Head of caudate nucleus (tissue), 42 donors: ENCODE measurements around the gene KCNC2.

ENCODE experiments used
- DNase-seq, 42 donors: peaks; one replicate each; pipeline versions ENCODE4 v3.0.0 to v3.0.0-alpha.2; 2020 to 2021; ENCODE audit warnings: mixed read lengths in 7 of 42
- intact Hi-C: fragments of 100-400 bp; cut with DNase I; formaldehyde crosslinking; loops from one replicate; pipeline ENCODE4 v1.15.0; 2022

Gene KCNC2

GRCh38 chr12:75086091-75087038 is 123.3 kb downstream of the KCNC2 start:
- intact Hi-C loops = no loop called here
- DNase-seq = peak in 1 of 42 donors; percentile 4

GRCh38 chr12:75081305-75081704 is 128.3 kb downstream of the KCNC2 start:
- intact Hi-C loops = no loop called here
- no peak for DNase-seq

- intact Hi-C loops = no loop called here
- peak in 1 of 42 donors; percentile 42 for DNase-seq
Measured at GRCh38 chr12:75080582-75080981, 129.1 kb downstream of the KCNC2 start.

- intact Hi-C loops = no loop called here
Measured at GRCh38 chr12:75065482-75065881, 144.2 kb downstream of the KCNC2 start.

DNA sequence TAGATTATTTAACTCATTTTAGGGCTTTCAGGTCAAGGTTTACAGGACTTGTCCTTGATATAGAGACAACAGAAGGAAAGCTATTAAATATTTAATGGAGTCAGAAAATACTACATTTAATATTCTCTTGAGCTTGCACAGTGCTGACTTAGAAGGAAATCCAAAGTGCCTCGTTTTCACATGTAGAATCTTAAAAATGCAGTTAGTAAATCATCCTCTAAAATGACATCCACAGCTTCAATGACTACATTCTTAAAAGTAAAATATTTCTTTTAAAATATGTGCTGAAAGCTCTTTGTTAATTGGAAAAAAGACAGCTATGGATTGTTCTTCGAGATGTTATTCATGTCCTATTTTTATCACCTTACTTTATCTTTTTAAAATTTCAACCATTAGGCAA is 146.9 kb downstream of the KCNC2 start:
- intact Hi-C loops = no loop called here
- no peak for DNase-seq

More at GRCh38 chr12:75065482-75065881, 144.2 kb downstream of the KCNC2 start:
- DNase-seq = no peak

- no peak for DNase-seq
- intact Hi-C loops = no loop called here
Measured at GRCh38 chr12:75058228-75058627, 151.4 kb downstream of the KCNC2 start.

GRCh38 chr12:75048767-75049166 is 160.9 kb downstream of the KCNC2 start:
- intact Hi-C loops = no loop called here

DNA sequence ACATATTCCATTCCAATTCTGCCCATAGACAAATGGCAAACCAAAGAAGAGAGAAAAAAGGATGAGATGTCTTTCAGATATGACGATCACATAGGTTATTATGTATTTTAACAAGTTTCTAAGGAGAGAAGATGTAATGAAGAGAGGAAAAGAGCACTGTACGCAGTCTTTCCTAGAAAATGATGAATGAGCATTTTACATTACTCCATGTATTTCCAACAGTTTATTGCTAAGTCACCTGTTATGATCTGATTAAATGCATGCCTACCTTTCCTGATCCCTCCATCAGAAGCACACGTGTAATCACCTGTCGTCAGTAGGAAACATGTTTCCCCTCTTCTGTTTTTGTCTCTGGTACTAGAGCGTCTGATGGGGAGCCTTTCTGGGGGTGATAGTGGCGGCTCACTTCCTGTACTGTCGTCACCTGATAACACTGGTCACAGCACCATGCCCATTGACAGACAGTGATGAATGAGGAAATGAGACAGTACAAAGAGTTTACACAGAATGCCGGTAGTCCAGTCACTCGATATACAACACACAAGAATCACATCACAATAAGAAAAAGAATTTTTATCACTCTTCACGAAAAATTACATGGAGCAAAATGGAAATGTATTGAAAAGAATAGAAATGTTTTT is 161.6 kb downstream of the KCNC2 start:
- intact Hi-C loops = no loop called here
- no peak for DNase-seq

More at GRCh38 chr12:75048767-75049166, 160.9 kb downstream of the KCNC2 start:
- DNase-seq = no peak

- DNase-seq = no peak
- intact Hi-C loops = no loop called here
Measured at GRCh38 chr12:75042125-75042524, 167.5 kb downstream of the KCNC2 start.

GRCh38 chr12:75041472-75041871 is 168.2 kb downstream of the KCNC2 start:
- DNase-seq = peak in 2 of 42 donors; percentile 2 to 11
- intact Hi-C loops = no loop called here

DNA sequence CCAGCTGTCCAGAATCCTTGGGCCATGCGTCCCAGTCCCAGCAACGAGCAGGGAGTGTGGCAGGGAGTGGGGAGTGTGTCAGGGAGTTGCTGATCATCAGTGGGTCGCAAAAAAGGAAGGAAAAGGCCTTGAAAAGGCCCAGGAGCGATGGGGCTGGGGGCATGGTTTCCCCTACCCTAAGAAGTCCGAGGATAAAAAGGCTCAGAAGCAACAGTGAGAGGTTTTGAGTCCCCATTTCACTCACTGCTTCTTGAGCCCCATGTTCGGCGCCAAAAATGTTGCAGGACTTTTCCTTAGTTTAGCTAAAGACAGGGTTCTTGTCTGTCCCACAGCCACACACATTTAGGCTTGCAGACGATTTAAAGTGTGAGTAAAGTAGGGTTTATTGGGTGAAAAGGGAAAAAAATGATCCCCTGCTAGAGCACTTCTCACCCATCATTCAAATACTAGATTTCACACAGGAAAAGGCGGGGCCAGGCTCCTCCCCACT is 189.5 kb downstream of the KCNC2 start:
- no peak for DNase-seq
- intact Hi-C loops = no loop called here

DNA sequence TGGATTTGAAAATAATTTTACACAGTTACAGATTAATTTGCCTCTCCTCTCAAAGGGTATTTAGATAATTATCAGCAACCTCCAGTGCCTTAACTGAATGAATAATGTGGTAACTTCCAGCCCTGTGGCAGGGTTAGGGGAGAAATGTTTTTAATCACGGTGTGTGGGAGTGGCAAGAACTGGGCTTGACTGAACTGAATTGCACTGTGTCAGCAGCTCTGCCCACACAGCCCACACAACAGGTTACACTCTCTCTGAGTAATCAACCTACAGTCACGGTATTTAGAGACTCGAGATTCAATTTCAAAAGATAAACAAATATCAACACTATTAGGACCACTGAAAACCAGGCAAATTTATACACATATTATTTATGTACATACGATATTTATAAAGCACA is 198.5 kb downstream of the KCNC2 start:
- no peak for DNase-seq
- intact Hi-C loops = no loop called here

- intact Hi-C loops = no loop called here
- no peak for DNase-seq
Measured at GRCh38 chr12:75007133-75007532, 202.5 kb downstream of the KCNC2 start.

GRCh38 chr12:75000120-75000519 is 209.5 kb downstream of the KCNC2 start:
- DNase-seq = no peak
- intact Hi-C loops = no loop called here

GRCh38 chr12:74999474-74999873 is 210.2 kb downstream of the KCNC2 start:
- DNase-seq = no peak
- intact Hi-C loops = no loop called here
